ENCODE measurements around the gene HMOX1.

The HMOX1 gene

GRCh38 chr22:35410663-35411034, 29.8 kb downstream of the HMOX1 start:
- no peak for DNase-seq
- peaks cover 62 to 100% (median 90%) of the 10 kb centered on the region in 3 donors for H3K36me3 ChIP-seq

GRCh38 chr22:35411102-35411501, 30.2 kb downstream of the HMOX1 start:
- H3K4me1 ChIP-seq = no peaks in the 10 kb centered on the region
- no peaks in the 10 kb centered on the region for H3K27me3 ChIP-seq
- DNase-seq = no peak
- peaks cover 66 to 100% (median 94%) of the 10 kb centered on the region in 3 donors for H3K36me3 ChIP-seq
- no peak overlapping the region for H3K27ac ChIP-seq
- H3K4me3 ChIP-seq = no peak overlapping the region
- no peaks in the 10 kb centered on the region for H3K9me3 ChIP-seq
- TF ChIP-seq CTCF (IDR thresholded peaks at IDR 0.05) = no peak
- intact Hi-C loops (cut with DNase I; ENCODE audit: low total_unique reads) = loop anchor here (10.0 kb wide), 1 partner anchor 66 kb away; no protein-coding TSS in a partner anchor

More at GRCh38 chr22:35410663-35411034, 29.8 kb downstream of the HMOX1 start:
- intact Hi-C loops (cut with DNase I; ENCODE audit: low total_unique reads) = loop anchor here (10.0 kb wide), 1 partner anchor 66 kb away; no protein-coding TSS in a partner anchor
- Histone ChIP-seq H3K27me3 (no peaks in the 10 kb centered on the region), H3K4me3 (no peak overlapping the region), H3K9me3 (no peaks in the 10 kb centered on the region), H3K27ac (no peak overlapping the region), H3K4me1 (no peaks in the 10 kb centered on the region)
- TF ChIP-seq CTCF (IDR thresholded peaks at IDR 0.05) = no peak

GRCh38 chr22:35413624-35414023, 32.7 kb downstream of the HMOX1 start:
- H3K4me3 ChIP-seq = no peak overlapping the region
- TF ChIP-seq CTCF (IDR thresholded peaks at IDR 0.05) = no peak
- DNase-seq = no peak
- H3K4me1 ChIP-seq = no peaks in the 10 kb centered on the region
- intact Hi-C loops (cut with DNase I; ENCODE audit: low total_unique reads) = loop anchor here (10.0 kb wide), 1 partner anchor 69 kb away; no protein-coding TSS in a partner anchor
- no peaks in the 10 kb centered on the region for H3K9me3 ChIP-seq
- no peaks in the 10 kb centered on the region for H3K27me3 ChIP-seq
- H3K27ac ChIP-seq = no peak overlapping the region
- H3K36me3 ChIP-seq = peaks cover 53 to 100% (median 94%) of the 10 kb centered on the region in 3 donors

- Histone ChIP-seq H3K4me1 (no peaks in the 10 kb centered on the region), H3K4me3 (no peak overlapping the region), H3K9me3 (no peaks in the 10 kb centered on the region), H3K27me3 (no peaks in the 10 kb centered on the region), H3K27ac (no peak overlapping the region), H3K36me3 (peaks cover 50 to 100% (median 95%) of the 10 kb centered on the region in 3 donors)
- intact Hi-C loops (cut with DNase I; ENCODE audit: low total_unique reads) = loop anchor here (10.0 kb wide), 1 partner anchor 73 kb away; no protein-coding TSS in a partner anchor
- TF ChIP-seq CTCF (IDR thresholded peaks at IDR 0.05) = no peak
- DNase-seq = no peak
Measured at GRCh38 chr22:35417606-35418005, 36.7 kb downstream of the HMOX1 start.

- TF ChIP-seq CTCF (IDR thresholded peaks at IDR 0.05) = no peak
- no peaks in the 10 kb centered on the region for H3K4me1 ChIP-seq
- no peak overlapping the region for H3K27ac ChIP-seq
- H3K4me3 ChIP-seq = no peak overlapping the region
- DNase-seq = no peak
- no peaks in the 10 kb centered on the region for H3K27me3 ChIP-seq
- no peaks in the 10 kb centered on the region for H3K9me3 ChIP-seq
- intact Hi-C loops (cut with DNase I; ENCODE audit: low total_unique reads) = loop anchor here (10.0 kb wide), 1 partner anchor 73 kb away; no protein-coding TSS in a partner anchor
- H3K36me3 ChIP-seq = peaks cover 54 to 100% (median 97%) of the 10 kb centered on the region in 3 donors
Measured at GRCh38 chr22:35418088-35418487, 37.2 kb downstream of the HMOX1 start.
